GM18858 (cell line): Measurements from ENCODE around the gene HSPA2.
A peak's percentile ranks its signal among the peaks of the same experiment; 100 is the strongest.

Source experiments
- ATAC-seq: cut with Tn5 transposase; IDR thresholded peaks from one replicate; pipeline ENCODE4 v1.9.1; 2021; ENCODE audit not compliant: unreplicated experiment

The HSPA2 gene

GRCh38 chr14:64540208-64541202, at the start of gene HSPA2:
TSS of gene HSPA2 (plus strand) at chr14:64540741. CDS start at chr14:64540850, 109 bp downstream.
- peak; percentile 91 for ATAC-seq

DNA sequence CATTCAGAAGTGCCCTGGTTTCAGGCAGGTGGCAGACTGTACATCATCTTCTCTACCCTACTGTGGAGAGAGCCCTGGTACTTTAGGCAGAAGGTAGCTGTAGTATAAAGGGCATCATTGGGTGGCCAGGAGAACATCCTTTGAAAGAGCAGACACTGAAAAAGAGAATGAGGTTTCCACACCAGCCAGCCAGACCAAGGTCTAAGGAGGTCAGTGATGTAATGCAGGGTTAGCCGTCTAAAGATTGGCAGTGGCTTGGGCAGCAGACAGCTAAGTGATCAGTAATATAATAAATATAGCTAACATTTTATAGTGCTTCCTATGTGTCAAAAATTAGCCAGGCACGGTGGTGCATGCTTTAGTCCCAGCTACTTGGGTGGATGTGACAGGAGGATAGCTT, 48.9 kb upstream of the HSPA2 start:
- no peak for ATAC-seq

- ATAC-seq: no peak
These were observed 47.1 kb upstream of the HSPA2 start for GRCh38 chr14:64493455-64493854.

- no peak for ATAC-seq
These were observed 45.3 kb upstream of the HSPA2 start for GRCh38 chr14:64495252-64495651.

GRCh38 chr14:64496764-64497163, 43.8 kb upstream of the HSPA2 start:
- no peak for ATAC-seq

DNA sequence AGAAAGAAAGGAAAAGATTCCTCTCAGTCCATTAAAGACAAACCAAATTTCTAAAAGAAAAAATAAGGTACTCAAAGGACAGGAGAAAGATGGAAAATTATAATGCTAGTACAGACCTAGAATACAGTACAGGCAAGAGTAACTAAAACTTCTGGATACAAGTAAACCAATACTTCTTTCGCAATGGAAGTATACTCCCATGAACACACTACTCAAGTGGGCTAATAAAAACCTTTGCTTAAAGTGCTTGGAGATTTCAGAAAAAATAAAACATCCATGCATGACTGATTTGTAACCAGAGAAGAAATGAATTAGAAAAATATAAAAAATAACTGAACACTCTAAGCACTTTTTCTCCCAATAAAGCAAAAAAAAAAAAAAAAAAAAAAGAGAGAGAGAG, 40.5 kb upstream of the HSPA2 start:
- ATAC-seq: no peak

GRCh38 chr14:64501411-64502171, 39.0 kb upstream of the HSPA2 start:
- ATAC-seq: no peak

DNA sequence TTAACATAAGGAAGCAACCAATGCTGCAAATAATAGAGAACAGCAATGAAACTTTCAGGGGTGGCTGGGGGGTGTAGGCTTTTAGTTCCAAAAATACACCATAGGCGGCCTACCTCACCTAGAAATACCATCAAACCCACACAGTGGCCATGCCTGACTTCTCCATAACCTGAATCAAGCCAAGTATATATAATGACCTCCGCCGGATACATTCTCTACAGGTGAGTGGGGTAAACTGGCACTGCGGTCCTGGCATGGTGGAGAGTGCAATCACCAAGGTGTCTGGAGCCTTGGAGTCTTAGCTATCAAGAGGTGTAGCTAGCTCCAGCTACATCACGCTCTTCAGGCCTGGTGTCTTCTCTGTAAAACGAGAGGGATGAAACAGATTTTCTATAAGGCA, 38.1 kb upstream of the HSPA2 start:
- no peak for ATAC-seq

DNA sequence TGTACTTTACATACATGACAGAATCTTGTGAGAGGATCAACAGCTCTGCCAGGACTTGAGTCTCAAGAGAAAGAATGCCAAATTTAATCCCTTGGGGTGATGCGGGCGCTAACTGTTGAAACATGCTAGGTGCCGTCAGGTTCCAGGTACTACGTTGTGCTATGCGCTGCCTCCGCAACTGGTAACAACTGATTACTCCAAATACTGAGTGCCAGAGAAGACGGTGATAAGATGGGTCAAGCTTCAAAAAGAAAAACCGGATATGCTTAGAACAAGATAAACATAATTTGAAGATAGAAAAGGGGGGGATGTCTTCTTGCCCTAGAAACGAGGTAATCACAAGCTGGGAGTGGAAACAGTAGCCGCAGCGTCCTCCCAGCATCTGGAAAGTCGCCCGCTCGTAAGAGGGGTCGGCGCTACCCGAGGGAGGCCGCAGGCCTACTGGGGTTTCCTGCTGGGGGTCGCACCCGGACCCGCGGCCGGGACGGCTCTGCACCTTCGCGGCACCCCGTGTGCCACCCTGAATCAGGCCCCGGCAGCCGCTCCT, 37.6 kb upstream of the HSPA2 start:
- no peak for ATAC-seq

DNA sequence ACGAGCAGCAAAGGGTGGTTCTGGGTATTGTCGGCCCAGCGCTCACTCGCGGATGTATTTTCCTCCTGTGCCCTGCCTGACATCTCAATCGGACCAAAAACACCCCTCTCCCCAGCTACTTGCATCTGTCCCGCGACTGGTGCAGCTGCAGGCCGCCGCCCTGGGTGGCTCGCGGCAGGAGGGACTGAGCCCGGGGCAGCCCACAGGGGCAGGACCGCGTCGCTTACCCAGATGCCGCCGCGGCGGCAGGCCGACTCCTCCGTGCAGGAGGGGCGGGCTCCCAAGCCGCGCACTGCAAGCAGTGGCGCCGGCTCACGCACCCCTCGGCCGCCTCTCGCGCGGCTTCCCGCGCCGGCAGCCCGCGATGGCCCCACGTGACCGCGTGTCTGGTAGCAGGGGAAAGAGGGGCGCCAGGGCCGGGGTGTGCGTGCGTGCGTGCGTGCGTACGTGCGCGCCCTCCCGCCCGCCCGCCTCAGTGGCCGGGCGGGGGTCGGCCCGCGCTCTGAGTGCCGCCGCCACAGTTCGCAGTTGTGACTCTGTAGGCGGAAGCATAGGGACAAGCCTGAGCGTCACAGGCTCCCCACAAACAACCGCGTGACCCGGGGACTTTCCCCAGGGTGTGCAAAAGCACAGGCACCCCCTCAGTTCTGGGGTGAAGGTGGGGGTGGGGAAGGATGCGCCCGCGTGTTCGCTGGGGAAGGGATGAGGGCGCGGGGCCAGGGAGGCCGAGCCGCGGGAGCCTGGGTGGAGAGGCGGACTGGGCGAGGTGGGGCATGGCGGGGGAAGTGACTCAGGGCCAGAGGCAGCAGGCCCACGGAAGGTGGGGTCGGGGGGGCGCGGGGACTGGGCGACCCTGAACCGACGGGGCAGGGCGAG, 36.9 kb upstream of the HSPA2 start, which contains the start of gene ZBTB25:
Gene ZBTB25, minus strand, starts transcription at position 405 of the 876 bp plus-strand sequence. CDS start 13,305 bp downstream, outside the sequence.
- ATAC-seq: peak; percentile 52

DNA sequence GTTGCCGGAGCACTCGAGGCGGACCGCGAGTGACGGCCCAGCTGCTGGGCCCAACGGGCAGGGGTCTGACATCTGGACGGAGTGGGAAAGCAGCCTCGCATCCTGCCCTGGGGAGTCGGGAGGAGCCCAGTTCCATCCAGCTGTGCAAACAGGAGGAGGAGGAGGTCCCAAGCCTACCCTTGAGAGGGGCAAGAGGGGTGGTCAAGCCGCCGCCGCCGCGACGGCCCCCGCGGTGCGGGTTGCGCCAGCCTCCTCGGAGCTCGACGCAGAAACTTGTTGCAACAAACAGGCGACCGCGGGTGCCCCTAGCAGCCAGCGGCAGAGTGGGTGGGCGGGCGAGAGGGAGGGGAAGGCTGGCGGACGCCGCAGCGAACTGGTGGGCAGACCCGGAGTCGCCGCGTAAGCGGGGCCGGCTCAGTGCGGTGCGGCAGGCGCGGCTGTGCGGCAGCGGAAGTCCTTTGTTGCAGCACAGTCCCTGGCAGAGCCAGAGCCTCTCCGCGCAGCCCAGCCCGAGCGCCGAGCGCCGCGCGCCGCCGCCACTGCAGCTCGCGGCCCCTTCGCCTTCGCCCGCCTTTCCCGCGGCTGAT, 36.1 kb upstream of the HSPA2 start, which contains the start of gene ZBTB1:
Gene ZBTB1, plus strand, starts transcription at position 461 of the 587 bp plus-strand sequence. CDS start 16,735 bp downstream, outside the sequence.
- no peak for ATAC-seq

DNA sequence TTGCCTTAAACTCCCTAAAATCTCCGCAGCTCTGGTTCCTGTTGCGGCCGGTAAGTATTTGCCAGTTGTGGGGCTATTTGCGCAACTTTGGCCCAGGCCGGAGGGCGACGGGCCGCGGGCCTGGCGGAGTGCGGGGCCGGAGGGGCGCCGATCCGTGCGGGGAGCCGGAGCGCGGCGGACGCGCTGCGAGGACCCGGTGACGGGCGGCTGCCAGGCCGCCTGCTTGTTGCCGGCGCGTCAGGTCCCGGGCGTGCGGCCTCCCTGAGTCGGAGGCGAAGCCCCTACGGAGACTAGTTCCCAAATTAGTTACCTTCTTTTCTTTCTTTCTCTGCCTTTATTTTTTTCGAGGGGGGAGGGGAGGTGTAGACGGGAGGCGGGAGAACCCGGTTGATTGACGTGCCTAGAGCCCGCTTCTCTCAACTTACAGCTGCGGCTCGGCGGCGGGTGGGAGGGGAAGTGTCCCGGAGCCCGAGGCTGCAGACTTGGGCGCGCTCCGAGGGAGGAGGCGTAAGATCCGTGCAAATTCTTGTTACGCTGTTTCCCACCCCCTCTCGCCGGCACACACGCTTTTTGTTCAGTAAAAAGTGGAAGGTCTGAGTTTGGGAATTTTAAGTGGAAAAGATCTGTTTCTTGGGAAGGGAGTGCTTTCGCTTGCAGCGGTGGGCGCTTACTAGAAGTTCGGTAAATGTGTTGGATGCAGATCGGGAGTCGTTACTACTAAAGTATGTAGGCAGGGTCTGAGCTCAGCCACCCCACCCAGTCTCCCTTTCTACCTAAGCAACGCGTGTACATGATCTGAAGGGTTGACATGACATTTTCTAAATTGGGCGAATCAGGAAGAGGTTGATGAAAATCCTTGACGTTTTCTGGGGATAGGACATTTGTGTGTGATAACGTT, 35.4 kb upstream of the HSPA2 start:
- ATAC-seq: peak; percentile 12

DNA sequence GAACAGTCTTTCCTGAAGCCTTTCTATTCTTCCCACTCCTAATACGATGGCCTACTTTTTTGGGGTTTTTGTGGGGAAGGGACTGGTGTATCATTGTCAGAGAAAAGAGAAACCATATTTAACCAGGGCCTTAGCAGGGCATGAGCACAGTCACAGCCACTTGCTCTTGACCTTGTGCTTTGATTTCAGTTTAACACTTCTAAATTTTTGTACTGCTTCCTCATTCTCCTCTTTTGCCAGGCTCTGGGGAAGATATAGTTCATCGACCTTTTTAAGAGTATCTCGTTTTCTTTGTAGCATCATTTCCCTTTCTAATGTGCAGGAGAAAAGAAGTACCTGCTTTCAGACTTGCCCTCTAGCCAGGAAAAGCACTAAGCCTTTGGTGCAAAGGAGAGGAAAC, 33.8 kb upstream of the HSPA2 start:
- no peak for ATAC-seq

DNA sequence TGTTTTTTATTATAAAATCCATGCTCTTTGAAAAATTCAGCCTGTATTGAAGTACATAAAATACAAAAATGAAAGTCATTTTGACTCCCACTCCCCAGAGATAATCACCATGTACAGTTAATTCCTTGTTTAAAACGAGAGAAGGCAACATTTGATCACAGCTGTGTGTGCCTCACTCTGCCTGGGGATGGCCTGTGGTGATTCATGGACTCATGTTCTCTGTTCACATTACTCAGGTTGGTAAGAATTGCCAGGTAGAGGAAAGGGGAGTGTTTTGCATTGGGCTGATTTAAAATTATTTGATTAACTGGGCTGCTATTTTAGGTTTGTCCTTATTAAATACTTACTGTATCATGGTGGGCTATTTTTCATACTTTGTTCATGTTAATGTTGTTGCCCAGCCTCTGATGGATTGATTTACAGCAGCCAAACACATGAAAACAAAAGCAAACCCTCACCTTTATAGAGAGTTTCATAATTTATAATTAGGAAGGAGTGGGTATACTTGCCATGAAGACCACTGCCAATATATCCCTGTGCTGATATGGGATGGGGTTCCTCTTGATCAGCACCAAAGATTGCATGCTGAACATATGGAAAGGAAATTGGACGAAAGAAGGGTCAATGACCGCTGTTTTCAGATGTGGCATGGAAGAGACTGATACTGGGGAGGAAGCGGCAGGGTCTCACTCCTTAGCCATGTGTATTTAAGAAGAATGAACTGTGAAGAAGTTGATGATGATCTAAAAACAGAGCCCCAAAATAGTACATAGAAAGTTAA, 33.0 kb upstream of the HSPA2 start:
- no peak for ATAC-seq

DNA sequence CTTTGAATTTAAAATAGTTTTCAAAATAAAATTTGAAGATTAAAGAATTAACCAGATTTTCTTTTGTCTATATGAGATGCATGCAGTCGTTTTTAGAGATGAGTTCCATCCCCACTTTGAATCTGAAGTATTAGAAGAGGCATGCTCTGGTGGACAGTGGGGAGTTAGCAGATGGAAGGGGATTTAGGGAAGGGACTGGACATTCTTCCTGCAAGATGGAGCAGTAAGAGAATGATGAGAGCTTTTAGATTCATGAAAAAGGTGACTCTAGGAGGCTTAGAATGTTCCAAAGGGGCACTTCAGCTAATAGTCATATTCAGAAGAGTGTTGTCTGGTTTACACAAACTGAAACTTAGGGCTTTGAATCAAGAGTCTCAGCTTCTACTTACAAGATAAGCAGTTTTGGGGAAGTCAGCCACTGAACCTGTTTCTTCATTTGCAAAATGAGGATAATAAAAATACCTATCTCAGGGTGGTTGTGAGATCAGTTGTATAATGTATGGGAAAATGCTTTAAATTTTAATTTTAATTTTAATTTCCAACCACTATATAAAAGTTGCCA, 32.2 kb upstream of the HSPA2 start:
- ATAC-seq: peak; percentile 24

DNA sequence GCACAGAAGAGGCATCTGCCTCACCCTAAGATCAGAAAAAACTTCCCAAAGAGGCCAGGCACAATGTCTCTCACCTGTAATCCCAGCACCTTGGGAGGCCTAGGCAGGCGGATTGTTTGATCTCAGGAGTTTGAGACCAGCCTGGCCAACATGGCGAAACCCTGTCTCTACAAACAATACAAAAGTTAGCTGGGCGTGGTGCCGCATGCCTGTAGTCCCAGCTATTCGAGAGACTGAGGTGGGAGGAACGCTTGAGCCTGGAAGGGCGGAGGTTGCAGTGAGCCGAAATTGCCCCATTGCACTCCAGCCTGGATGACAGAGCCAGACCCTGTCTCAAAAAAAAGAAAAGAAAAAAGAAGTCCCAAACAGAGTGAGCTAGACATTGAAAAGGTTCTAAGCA, 31.5 kb upstream of the HSPA2 start:
- no peak for ATAC-seq

DNA sequence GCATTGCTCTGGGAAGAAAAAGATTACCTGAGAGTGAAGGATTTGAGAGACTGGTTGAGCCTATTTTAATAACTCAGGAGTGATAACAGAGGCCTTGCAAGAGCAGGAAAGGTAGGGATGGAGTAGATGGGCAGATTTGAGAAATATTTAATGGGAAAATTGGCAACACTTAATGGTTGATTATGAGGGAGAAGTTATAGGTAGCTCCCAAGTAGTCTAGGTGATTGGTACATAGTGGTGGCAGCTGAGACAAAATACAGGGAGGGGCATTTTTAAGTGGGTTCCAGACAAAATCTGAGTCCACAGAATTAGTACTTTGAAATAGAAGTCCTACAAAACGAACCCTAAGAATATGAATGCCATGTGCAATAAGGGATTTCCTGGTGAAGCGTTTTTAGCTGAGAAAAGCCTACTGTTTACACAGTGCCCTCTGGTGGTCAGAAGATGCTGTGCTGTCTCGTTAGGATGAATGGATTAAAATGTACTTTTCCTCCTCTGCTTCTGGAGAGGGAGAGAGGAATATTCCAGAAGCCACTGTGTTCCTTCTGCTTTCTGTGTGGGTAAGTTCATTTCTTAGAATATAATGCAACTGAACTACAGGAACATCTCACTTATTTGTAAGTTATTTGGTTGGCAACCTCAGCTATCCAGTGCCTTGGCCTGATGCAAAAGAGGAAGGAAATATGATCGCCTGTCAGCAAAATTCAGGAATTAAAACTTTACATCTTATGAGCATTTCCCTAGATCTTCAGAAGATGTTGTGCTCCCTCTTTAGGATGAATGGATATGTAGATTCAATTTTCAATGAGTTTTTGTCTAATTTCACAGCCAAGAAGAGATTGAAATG, 29.5 kb upstream of the HSPA2 start:
- ATAC-seq: no peak
